Measurements from ENCODE around the gene PHYHIPL.
"Not testable (repeated sequence)": the region's sequence is repeated elsewhere in the genome, so short reads cannot be mapped to it uniquely, and the experiment has no call there.

DNA sequence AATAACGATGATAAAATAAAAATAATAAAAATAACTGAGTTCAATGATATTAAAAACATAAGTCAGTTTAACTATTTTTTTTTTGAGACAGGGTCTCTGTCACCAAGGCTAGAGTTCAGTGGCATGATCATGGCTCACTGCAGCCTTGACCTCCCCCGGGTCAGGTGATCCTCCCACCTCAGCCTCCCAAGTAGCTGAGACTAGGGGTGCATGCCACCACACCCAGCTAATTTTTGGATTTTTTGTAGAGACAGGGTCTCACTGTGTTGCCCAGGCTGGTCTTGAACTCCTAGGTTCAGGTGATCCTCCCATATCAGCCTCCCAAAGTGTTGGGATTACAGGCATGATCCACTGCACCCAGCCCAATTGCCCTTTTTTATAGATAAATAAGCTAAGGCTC is 47.2 kb downstream of the PHYHIPL start:
- TF ChIP-seq, protein P1, sequence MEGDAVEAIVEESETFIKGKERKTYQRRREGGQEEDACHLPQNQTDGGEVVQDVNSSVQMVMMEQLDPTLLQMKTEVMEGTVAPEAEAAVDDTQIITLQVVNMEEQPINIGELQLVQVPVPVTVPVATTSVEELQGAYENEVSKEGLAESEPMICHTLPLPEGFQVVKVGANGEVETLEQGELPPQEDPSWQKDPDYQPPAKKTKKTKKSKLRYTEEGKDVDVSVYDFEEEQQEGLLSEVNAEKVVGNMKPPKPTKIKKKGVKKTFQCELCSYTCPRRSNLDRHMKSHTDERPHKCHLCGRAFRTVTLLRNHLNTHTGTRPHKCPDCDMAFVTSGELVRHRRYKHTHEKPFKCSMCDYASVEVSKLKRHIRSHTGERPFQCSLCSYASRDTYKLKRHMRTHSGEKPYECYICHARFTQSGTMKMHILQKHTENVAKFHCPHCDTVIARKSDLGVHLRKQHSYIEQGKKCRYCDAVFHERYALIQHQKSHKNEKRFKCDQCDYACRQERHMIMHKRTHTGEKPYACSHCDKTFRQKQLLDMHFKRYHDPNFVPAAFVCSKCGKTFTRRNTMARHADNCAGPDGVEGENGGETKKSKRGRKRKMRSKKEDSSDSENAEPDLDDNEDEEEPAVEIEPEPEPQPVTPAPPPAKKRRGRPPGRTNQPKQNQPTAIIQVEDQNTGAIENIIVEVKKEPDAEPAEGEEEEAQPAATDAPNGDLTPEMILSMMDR (IDR thresholded peaks at IDR 0.05 in 4 of 5, conservative IDR thresholded peaks at IDR 0.05 in 1 of 5): not testable (repeated sequence)
- not testable (repeated sequence) for TF ChIP-seq POLR2A (IDR thresholded peaks at IDR 0.05)

All from gastrocnemius medialis (tissue), 4 donors.